Stimulated activated CD4-positive, alpha-beta T cell treated with anti-CD3 and anti-CD28 coated beads, Interleukin-15, amount 100 ng/mL, for 1 hour (primary cell): ENCODE results near the gene KRTAP10-5.
"Not testable (repeated sequence)": the region's sequence is repeated elsewhere in the genome, so short reads cannot be mapped to it uniquely, and the experiment has no call there.

Source experiments
- DNase-seq, 2 donors: peaks; one replicate each; pipeline ENCODE4 v3.0.0-alpha.2; 2020; ENCODE audit warnings: low read depth in 1 of 2, low spot score in 1 of 2

Gene KRTAP10-5

DNA sequence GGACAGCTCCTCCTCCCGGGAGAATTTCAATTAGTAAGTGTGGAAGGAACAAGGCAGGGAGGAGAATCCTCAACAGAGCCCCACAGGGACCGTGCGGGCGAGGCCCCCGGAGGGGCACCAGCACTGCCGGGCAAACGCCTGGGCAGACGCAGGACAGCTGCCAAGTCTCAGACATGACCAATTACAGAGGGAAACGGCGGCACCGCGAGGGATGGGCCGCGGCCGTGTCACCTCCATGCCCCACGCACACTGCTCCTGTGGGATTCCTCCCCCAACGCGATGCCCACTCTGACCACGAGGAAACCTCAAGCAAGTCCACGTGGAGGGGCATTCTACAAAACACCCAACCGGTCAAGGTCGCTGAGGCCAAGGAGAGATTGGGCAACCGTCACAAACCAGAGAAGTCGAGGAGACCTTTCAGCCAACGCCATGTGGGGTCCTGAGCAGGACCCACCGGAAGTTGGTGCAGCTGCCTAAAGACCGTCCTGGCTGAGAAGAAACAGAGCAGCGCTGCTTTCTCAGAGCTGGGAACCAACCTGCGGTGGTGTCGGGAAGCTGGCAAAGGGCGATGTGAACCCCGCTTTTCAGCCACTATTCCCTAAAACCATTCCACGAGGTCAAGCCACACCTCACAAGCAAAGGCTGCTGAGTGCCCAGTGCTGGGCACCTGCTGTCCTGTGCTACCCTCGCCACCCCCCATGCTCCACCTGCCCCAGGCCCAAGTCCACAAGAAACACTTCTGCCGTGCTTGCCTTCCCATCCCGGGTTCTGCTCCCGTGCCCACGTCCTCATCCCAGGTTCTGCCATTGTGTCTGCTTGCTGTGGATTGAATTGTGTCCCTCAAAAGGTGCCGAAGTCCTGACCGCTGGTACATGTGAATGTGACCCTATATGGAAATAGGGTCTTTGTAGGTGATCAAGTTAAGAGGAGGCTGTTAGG, 8.3 kb downstream of the KRTAP10-5 start:
- no peak for DNase-seq

DNA sequence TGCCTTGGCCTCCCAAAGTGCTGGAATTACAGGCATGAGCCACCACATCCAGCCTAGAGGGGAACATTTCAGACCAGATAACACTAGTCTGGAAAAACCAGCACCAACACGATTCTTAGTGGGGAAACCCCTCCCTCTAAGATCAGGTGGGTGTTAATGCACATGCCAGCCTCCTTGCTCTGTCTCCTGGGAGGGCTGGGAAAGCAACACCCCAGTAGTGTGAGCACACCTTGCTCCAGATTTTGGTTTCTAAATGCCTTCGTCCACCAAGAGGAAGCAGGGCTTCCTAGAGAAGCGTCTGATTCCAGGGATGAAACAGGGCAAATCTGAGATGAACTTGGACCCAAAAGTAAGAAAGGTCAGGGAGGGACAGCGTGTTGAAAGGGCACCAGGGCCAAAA, 9.1 kb downstream of the KRTAP10-5 start:
- DNase-seq: no peak

DNA sequence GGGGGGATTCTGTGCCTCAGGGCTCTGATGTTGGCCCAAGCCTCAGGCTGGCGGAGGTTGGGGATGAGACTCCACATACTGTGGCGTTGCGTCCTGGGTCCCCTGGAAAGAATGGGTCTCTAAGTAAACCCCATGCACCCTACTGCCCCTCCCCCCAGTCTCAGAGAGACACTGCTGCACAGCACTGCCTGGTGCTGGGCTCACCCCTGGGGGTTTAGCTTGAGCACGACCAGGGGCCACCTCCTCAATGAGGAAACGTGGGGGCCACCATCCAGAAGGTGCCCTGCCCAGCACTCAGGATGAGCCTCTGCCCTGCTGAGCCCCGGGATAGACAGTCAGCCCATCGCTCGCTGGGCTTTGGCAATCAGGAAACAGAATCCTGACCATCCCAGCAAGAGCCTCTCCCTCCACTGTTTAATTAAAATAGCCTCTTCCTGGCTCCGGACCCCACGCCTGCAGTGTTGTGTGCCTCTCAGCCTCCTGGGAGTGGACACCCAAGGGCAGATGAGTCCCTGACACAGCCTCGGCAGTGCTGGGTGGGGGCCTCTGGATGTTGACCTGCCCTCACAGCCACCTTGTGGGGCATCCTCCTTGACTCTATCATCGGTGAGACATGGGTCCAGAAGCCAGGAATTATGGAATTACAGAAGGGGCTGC, 10.4 kb downstream of the KRTAP10-5 start:
- DNase-seq: no peak

DNA sequence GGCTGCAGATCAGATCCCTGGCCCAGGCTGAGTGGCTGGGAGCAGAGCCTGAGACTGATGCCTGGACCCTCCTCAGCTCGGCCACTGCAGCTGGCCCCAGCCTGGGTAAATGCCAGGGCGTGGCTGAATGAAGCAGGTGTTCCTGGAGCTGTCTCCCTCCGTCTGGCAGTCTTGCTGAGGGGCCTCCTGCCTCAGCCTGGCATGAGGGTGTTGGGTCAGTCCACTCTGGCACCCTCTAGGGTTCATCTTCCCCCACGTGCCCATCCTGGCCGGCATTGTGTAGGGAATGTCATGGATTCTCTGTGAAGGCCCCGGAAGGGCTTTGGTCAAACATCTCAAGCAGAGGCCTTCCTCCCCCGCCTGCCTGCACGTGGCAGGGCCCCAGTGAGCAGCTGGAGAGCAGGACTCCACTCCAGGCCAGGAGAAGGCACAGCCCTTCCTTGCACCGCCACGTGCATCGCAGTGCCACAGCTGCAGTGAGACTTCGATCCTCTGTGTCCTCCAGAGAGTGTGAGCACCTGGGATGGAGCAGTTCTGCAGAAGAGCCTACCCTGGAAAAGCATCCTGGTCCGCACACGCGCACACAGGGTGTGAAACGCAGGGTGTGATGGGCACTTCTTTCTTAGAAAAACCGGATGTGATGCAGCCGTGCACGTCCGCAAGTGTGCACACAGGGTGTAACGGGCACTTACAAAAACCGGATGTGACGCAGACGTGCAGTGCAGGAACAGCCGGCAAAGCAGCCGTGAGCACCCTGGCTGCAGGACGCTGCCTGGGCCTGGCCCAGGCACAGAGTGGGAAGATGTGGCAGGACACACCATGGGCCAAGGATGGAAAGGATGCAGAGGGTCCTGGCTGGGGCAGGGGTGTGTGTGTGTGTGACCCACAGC, 11.5 kb downstream of the KRTAP10-5 start:
- no peak for DNase-seq

DNA sequence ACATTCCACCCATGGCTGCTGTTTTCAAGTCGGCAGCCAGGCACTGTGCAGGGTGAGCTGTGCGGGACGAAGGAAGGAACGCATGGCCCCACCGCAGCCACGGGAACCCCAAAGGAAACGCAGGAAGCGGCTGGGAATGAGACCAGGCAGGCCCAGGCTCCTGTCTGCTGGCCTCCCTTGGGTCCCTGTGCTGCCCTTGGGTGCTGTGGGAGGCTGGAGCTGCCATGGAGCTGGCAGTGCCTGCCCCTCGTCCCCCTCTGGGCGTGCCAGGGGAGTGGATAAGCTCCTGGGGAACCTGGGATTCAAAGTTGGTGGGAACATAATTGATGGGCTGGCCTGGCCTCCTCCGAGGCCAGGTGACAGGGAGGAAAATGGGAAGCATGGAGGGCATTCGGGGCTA, 12.1 kb downstream of the KRTAP10-5 start:
- no peak for DNase-seq

DNA sequence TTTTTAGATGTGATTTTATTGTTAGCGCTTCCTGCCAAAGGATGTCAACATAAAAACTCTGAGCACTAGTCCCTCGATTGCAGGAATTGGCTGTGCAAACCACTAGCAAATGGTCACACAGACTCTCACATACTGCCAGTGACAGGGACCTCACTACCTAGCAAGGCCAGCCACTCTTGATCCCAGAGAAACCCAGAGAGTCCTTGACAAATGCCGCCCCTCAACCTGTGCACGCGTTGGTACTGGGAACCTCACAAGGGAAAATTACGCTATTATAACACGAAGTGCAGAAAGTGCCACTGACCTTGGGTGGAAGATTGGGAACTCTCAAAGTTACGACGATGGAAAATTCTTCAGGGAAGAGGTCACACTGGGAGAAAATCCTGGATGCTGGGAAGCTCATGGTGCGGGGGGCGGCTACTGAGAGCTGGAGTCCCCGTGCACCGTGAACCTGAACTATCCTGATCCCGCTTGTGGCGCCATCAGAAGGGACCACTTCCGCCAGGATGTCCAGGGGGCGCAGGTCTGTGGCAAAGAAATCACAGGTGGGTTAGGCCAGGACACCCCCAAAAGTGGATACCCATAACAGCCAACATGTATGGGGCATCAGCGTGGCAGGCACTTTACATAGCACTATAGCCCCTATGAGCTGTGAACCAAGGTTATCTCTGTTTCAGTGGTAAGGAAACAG, 12.8 kb downstream of the KRTAP10-5 start:
- DNase-seq: no peak

DNA sequence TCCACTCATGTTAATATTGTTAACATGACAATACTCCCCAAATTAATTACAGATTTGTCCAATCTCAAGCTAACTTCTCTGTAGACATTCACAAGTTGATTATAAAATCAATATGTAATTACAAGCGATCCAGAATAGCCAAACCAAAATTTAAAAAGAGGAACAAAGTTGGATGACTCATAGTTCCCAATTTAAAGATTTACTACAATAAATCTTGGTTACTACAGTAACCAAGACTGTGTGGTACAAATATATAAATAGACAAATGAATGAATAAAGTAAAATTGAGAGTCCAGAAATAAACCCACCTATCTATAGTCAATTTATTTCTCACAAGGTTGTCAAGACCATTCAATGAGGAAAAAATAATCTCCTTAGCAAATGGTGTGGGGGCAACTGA, 14.0 kb downstream of the KRTAP10-5 start:
- no peak for DNase-seq

DNA sequence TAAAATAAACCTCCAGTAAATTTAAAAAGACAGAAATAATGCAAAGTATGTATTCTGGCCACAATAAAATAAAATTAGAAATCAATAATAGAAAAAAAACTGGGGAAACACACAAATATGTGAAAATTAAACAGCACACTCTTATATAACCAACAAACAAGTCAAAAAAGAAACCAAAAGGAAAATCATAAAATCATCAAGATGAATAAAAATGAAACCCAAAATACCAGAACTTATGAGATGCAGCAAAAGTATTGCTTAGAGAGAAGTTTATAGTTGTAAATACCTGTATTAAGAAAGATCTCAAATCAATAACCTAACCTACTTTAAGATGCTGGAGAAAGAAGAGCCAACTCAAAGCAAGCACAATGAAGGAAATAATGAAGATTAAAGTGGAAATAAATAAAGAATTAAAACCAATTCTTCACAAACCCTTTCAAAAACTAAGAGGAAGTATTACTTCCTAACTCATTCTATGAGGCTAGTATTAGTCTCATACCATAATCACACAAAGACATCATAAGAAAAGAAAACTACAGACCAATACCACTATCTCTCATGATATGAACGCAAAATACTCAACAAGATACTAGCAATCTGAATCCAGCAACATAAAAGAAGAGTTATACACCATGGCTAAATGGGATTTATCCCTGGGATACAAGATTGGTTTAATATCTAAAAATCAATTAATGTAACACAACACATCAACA, 15.4 kb downstream of the KRTAP10-5 start:
- DNase-seq: no peak

DNA sequence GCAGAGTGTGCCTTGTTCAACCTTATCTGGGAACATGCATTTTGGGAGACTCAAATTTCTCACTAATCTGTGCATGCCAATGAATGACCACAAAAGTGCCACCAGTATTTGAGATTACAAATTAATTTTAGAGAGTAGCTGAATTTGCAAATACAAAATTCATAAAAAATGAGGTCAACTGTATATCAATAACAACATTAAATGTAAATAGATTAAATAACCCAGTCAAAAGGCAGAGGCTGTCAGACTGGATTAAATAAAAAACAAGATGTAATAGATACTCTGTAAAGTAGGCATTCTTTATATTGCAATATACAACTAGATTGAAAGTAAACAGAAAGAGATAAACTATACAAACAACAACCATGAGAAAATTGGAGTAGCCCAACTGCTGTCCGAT, 16.3 kb downstream of the KRTAP10-5 start:
- no peak for DNase-seq

DNA sequence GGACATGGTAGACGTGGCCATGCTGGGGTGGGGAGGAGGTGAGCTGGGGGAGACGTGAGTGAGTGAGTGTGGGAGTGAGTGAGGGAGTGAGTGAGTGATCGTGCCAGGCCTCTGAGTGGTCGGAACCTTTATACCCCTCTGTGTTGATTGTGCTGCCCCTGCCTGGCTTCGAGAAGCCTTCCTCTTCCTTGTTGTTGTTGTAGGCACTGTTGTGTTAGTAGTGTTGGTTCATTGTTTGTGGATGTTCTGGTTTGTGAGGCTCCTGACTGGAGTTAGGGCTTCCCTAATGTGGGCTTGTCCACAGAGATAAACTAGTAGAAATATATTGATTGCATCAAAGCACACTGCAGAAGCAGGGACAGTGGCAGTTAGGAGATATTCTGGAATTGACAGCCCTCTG, 21.7 kb downstream of the KRTAP10-5 start, which contains the start of gene KRTAP10-3:
Gene KRTAP10-3 (minus strand): TSS at position 101 of the 400 bp plus-strand sequence. CDS start 80 bp downstream, at position 21.
- no peak for DNase-seq

DNA sequence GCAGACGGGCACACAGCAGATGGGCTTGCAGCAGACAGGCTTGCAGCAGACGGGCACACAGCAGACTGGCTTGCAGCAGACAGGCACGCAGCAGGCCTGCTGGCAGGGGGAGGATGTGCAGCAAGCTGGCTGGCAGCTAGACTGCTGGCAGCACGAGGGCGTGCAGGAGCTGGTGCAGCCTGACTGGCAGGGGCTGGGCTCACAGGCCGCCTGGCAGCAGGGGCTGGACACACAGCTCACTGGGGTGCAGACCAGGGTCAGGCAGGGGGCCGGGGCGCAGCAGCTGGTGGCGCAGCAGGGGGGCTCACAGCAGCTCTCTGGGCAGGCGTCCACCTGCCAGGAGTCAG, 22.1 kb downstream of the KRTAP10-5 start:
- not testable (repeated sequence) for DNase-seq

DNA sequence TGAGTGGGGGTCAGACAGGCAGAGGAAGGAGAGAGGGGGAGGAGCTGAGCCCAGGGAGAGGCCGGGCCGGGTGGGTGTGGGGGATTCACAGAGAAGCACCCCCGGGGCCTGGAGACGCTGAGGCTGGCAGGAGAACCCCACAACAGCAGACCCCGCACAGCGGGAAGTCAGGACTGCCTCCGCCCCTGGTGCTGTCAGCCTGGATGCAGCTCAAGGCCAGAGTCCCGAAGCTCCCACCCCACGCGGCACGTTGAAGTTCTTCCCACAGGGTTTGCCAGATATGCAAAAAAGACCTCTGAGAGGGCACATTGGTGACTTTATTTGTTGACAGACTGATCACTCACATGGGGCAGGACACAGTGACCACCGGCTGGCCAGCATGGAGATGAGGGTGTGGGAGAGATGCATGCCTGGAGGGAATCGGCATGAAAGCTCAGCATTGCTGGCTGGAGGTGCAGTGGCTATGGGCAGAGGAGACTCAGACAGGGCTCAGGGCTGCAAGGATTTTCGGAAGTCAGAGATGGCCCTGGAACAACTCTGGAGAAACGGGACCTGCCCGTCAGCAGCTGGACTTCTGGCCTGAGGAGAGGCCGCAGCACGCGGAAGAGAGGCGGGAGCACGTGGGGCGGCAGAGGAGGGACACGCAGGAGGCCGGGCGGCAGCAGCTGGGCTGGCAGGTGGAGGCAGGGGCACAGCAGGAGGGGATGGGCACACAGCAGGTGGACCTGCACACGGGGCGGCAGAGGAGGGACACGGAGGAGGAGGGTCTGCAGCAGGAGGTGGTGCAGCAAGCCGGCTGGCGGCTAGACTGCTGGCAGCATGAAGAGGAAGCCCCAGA, 22.7 kb downstream of the KRTAP10-5 start:
- no peak for DNase-seq

DNA sequence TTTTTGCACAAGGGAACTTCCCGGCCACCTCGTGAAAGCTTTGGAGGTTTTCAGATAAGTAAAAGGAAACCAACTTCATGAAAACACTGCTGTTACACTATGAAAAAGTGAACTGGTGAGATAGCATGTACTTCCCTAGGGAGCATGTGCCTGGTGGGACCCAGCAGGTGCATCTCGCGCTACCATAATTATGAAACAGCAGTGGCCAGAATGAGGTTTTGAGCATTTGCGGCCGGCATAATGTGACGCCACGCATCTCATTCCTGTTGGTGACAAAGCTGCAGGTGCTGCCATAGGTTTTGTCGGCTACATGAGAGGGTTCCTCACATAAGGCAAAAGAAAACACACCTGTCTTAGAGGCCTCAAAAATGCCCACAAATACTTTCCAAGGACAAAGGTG, 23.5 kb downstream of the KRTAP10-5 start:
- no peak for DNase-seq

DNA sequence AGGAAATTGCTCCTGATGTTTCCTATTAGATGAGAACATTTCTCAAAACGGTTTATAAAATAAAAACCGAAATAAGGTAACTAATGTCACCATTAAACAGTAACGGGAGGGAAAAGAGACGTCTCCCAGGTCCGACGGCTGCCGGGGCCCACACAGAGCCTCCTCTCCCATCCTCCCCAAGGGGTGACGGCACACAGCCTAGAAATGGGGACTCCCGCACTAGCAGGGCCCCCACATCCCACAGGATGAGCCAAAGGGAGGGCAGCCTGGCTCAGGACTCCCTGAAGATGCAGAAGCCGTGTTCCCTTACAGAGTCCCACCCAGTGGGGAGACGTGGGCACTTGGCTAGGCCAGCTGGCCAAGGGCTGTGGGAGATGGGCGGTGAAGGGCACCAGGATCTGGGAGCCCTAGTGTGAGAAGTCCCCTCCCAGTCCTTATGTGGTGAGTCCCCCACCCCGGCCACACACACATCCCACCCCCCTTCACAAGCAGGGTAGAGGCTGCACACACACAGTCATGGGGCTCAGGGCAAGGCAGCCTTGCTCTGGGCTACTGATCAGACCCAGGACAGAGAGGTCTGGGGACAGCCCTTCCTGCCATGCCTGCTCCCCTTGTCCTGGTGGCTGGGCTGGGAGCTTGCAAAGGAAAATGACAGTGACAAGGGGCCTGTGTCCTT, 25.1 kb downstream of the KRTAP10-5 start:
- no peak for DNase-seq

DNA sequence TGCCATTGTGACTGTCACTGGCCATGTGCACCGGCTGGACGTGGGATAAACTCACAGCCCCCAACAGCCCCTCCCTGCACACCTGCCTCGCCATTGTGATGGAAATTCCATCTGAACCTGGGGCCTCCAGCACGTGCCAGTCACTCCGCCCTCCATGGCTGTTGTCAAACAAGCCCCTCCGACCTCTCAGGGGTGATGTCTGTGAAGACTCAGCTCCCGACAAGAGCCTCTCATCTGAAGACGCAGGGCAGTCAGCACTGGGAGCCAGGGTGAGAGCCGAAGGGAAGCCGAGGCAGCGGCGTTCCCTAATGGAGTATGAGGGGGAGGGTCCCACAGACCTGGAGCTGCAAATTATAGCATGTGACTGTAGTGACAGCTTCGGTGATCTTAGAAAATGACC, 27.7 kb downstream of the KRTAP10-5 start:
- no peak for DNase-seq

DNA sequence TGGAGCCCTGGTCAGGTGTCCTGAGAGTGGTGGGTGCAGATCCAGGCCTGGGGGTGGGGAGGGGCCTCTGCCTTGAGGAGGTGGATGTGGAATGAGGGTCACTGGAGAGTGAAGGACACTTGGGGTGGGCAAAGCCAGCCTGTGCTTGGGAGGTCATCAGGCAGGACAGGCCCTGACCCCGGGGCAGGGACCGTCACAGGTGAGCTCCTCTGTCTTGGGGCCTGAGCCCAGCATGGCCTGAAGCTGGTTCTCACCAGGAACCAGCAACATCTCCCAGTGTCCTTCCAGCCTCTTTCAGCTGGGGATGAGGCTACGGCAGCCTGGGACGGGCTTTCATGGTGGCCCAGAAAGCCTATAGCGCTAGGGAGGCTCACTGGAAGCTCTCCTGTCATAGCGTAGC, 28.3 kb downstream of the KRTAP10-5 start:
- no peak for DNase-seq

DNA sequence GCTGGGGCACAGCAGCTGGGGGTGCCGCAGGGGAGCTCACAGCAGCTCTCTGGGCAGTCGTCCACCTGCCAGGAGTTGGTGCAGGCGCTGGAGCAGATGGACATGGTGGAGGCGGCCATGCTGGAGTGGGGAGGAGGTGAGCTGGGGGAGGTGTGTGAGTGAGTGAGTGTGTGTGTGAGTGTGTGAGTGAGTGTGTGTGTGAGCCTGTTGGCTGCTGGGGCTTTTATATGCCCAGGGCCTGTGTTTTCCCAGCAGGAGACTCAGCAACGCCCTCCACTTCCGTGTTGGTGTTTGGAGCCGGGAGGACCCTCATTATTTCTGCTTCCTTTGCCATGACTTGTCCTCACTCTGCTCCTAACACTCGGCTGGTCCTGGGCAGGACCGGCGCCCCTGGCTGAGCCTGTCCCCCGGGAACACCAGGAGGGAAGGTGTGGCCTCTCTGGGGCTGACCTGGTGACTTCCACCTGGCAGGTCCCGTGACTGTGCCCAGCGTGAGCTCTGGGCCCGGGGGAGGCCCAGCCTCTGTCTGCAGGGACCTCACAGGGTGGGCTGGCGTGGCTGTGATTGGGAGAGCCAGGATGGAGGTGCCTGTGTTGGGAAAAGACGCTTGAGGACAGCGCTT, 29.0 kb downstream of the KRTAP10-5 start, which contains the start of gene KRTAP10-2:
Gene KRTAP10-2 (minus strand): TSS at position 166 of the 622 bp plus-strand sequence. CDS start 47 bp downstream, at position 119.
- DNase-seq: no peak

DNA sequence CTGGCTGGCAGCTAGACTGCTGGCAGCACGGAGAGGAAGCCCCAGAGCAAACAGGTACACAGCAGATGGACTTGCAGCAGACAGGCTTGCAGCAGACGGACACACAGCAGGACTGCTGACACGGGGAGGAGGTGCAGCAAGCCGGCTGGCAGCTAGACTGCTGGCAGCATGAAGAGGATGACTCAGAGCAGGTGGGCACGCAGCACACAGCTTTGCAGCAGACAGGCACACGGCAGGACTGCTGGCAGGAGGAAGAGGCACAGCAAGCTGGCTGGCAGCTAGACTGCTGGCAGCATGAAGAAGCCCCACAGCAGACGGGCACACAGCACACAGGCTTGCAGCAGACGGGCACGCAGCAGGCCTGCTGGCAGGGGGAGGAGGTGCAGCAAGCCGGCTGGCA, 29.6 kb downstream of the KRTAP10-5 start:
- no peak for DNase-seq
